ENCODE data around the gene KCNMA1.

GRCh38 chr10:77392851-77393250 lies 244.8 kb downstream of the KCNMA1 start:
- no peak for TF ChIP-seq CTCF (IDR thresholded peaks at IDR 0.05; ENCODE audit: low read depth, low read length)
- TF ChIP-seq POLR2A (IDR thresholded peaks at IDR 0.05; ENCODE audit: extremely low read depth, insufficient read length): no peak
- TF ChIP-seq MAX (IDR thresholded peaks at IDR 0.05; ENCODE audit: low read depth, low read length): no peak

All from NB4 (cell line).